GM18526 (cell line): Measurements from ENCODE around the gene NEMP1.

ENCODE experiments used
- POLR2A ChIP-seq: IDR thresholded peaks from 3 replicates; pipeline ENCODE4 v1.6.1; 2011; ENCODE audit not compliant: insufficient read length; ENCODE audit errors: extremely low read depth

The NEMP1 gene

GRCh38 chr12:57078519-57079404, at the start of gene NEMP1:
Gene NEMP1 (minus strand): TSS chr12:57078791. CDS start chr12:57078745, 46 bp downstream.
- TF ChIP-seq POLR2A: peak; percentile 68

GRCh38 chr12:57127726-57128518, 49.3 kb upstream of the NEMP1 start, which contains the start of gene LRP1:
Gene LRP1 (plus strand): TSS chr12:57128483. CDS start chr12:57128965, 482 bp downstream.
- TF ChIP-seq POLR2A: no peak

GRCh38 chr12:57127101-57127725, 48.6 kb upstream of the NEMP1 start:
- TF ChIP-seq POLR2A: no peak

DNA sequence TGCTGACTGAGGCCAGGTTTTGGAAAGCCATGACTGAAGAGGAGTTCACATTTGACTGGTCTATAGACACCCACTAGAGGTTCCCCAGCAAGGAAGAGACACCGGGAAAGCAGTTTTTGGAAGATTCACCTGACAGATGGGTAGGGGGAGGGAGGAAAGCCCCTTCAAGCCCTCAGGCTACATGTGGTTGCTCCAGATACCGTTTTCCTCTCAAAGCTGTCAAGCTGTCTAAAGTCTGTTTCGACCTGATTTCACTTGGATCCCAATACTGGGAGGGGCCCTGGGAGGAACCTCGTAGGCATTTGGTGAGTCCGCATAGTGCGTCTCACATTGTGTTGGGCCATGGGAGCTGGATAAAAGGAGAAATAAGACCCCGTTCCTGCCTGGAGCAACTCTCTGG, 48.0 kb upstream of the NEMP1 start:
- TF ChIP-seq POLR2A: no peak

- TF ChIP-seq POLR2A: no peak
Observed at GRCh38 chr12:57126061-57126460, 47.5 kb upstream of the NEMP1 start.

DNA sequence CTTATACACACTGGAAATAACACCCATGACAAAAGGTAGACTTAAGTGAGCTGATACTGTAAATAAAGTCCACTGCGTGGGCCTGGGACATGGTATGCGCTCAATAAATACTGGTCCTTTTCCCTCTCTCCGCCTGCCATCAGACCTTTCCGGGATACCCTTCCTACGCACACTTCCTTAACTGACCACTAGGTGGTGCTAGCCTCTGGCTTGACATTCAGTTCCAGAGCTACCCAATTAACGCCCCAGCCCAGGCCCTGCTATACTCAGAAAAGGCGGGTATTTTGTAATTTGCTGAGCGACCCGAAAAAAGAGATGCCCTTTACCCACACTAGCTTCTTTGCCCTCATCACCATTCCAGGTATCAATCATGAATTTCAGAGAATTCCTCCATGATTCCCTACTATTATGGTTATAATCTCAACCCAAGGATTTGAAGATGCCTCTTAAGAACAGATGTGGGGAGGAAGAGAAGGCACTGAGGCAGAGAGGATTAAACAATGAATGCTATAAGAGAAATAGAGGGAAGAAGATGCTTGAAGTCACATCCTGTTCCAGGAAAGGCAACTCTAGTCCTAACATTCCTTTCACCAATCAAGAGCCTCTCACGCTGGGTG, 45.8 kb upstream of the NEMP1 start:
- TF ChIP-seq POLR2A: no peak

- no peak for TF ChIP-seq POLR2A
Observed at GRCh38 chr12:57123813-57124212, 45.2 kb upstream of the NEMP1 start.

DNA sequence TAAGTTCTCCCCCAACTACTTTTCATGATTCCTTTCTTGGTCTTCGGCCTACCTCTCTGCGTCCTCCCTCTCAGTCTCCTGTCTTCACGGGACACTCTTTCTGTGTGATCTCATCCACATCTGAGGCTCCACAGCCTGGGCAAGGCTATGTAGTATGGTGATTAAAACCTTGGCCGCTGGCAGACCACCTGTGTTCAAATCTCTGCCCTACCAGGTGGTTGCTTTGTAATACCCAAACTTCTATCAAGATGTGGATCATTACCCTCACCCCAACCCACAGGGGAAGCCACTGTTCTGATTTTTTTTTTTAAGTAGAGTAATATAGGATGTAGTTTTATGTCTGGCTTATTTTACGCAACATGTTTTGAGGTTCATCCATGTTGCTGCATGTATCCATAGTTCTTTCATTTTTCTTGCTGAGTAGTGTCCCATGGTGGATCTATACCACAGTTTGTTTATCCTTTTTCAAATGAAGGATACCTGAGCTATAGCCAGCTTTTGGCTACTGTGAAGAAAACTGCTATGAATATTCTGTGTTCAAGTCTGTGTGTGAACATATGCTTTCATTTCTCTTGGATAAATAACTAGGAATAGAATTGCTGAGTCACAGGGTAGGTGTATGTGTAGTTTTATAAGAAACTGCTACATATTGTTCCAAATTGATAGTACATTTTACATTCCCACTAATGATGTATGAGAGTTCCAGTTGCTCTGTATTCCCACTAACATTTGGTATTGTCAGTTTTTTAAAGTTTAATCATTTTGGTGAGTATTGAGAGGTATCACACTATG, 40.9 kb upstream of the NEMP1 start:
- TF ChIP-seq POLR2A: no peak

DNA sequence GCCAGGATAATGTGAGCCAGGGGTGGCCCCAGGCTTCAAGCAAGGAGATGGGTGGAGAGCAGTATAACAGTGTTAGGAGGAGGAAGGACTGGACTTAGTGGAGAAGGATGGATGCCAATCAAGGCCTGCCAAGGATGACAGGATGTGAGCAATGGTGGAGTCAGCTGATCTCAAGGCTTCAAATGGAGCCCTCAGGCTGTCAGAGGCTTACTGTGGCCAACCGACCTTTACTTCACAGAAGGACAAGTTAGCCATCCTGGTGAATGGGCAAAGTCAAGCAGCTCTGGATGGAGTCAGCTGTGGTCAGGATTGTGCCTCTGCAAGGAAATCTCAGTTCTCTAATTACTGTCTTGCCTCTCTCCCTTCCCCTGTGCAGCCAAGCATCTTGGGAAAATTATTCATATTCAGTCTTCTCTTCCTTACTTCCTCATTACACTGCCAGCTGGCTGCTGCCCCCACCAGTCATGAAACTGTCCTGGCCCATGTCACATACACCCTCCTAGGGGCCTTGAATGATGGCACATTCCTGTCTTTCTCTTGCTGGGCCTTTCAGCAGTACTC, 40.2 kb upstream of the NEMP1 start:
- TF ChIP-seq POLR2A: no peak

- no peak for TF ChIP-seq POLR2A
Observed at GRCh38 chr12:57116580-57117281, 38.1 kb upstream of the NEMP1 start.

DNA sequence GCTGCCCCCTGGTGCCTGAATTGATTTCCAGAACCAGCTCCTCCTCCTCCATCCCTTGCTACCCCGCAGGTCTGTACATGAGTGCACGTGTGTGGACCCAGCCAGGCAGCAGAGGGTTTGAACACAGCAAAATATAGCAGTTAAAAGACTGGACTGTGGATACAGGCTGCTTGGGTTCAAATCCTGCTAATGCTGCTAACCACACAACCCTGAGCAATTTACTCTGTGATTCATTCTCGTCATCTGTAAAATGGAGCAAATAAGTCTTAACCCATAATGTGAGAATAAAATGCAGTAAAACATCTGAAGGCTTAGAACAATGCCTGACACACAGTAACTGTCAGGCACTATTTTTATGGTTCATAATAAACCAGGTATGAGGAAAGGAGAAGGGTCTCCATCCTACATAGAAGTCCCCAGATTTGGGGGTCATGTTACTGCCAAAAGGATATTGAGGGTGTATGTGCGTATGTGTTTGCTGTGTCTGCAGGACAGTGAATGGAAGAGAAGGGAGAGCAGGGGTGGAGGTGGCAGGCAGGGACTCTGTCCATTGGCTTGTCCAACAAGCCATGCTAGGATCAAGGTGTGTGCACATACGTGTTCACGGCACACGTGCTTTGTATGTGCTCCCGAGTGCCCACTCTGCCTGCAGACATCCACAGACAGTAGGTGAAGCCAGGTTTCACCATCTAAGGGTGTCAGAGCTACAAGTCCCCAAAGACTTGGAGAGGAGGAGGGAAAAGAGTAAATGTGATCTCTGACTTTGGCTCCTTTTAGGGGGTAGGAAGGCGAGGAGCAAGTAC, 34.1 kb upstream of the NEMP1 start:
- no peak for TF ChIP-seq POLR2A

DNA sequence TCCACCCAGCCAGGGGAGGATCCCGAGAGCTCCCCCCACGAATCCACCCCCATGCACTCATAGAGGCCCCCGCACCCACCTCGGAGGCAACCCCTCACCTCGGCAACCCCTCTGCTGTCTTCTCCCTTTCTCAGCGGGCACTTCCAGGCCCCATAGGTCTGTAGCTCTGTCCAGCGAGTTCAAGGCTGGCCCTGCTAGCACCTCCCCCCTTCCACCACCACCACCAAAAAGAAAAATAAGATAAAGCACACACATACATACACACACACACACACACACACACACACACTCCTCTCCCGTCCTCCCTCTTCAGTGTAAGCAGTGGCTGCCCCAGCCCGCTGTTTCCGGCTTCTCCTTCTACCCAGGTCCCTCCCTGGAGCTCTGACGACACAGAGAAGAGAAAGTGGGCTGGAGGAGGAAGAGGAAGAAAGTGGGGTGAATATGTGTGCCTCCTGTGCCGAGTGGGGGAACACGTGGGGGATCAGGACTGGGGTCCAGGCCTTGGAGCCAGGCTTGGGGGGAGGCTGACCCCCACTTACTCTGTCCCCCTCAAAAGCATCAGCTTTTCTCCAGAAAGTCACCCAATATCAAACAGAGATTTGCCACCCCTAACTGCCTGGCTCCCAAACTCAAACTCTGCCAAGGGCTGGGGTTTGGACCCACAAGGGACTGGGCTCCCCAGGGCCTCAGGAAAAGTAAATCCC, 32.6 kb upstream of the NEMP1 start, which contains the start of gene STAT6:
STAT6 (minus strand) TSS at position 332 of the 704 bp plus-strand sequence. CDS start 3,084 bp downstream, outside the sequence.
- TF ChIP-seq POLR2A: peak; percentile 72
